Fibroblast of lung (primary cell): ENCODE results near the gene MRPS5. TPM values are rescaled to one million over a fixed set of nuclear protein-coding genes. Genes with fewer than 3 reads are reported as not detected.

ENCODE experiments used
- DNase-seq, 2 donors: peaks; one replicate each; pipeline versions ENCODE4 v3.0.0 to v3.0.0-alpha.2; 2010; ENCODE audit warnings: low read depth in 2 of 2
- H2AFZ ChIP-seq: 2 replicates; pipeline ENCODE4 v1.5.1; 2012; ENCODE audit warnings: low read length, control low read depth, inconsistent platforms
- H3K27ac ChIP-seq: 2 replicates; pipeline ENCODE4 v1.5.1; 2011; ENCODE audit warnings: low read length, control low read depth; ENCODE audit not compliant: insufficient read depth
- H3K27me3 ChIP-seq: 2 replicates; pipeline ENCODE4 v1.5.1; 2011; ENCODE audit warnings: mild to moderate bottlenecking, low read length; ENCODE audit not compliant: control insufficient read depth, insufficient read depth
- H3K36me3 ChIP-seq: 2 replicates; pipeline ENCODE4 v1.5.1; 2011; ENCODE audit warnings: low read length; ENCODE audit not compliant: control insufficient read depth, insufficient read depth
- H3K4me1 ChIP-seq: 2 replicates; pipeline ENCODE4 v1.5.1; 2011; ENCODE audit warnings: low read length; ENCODE audit not compliant: control insufficient read depth, insufficient read depth; ENCODE audit errors: extremely low read depth
- H3K4me2 ChIP-seq: 2 replicates; pipeline ENCODE4 v1.5.1; 2011; ENCODE audit warnings: low read length, control low read depth; ENCODE audit not compliant: insufficient read depth; ENCODE audit errors: extremely low read depth
- H3K4me3 ChIP-seq, 4 experiments: fragments of 200-600 bp in 1 of 4; sonication (generic) in 1 of 4; replicated peaks in 1 of 4; 2 replicates each; pipeline ENCODE4 v1.5.1; 2011 to 2016; ENCODE audit warnings: low read length in 4 of 4, low read depth in 3 of 4, mild to moderate bottlenecking in 3 of 4, control low read depth in 2 of 4, inconsistent platforms in 1 of 4, mixed read lengths in 1 of 4; ENCODE audit not compliant: insufficient read depth in 1 of 4; ENCODE audit errors: control extremely low read depth in 1 of 4
- H3K79me2 ChIP-seq: 2 replicates; pipeline ENCODE4 v1.5.1; 2012; ENCODE audit warnings: mild to moderate bottlenecking, low read length, inconsistent platforms; ENCODE audit not compliant: control insufficient read depth, insufficient read depth
- H3K9ac ChIP-seq: 2 replicates; pipeline ENCODE4 v1.5.1; 2011; ENCODE audit warnings: mild to moderate bottlenecking, low read length, control low read depth; ENCODE audit not compliant: insufficient read depth
- H3K9me3 ChIP-seq: 2 replicates; pipeline ENCODE4 v1.5.1; 2012; ENCODE audit warnings: low read depth, low read length; ENCODE audit not compliant: control insufficient read depth, insufficient read depth
- H4K20me1 ChIP-seq: 2 replicates; pipeline ENCODE4 v1.5.1; 2011; ENCODE audit warnings: low read length; ENCODE audit not compliant: control insufficient read depth, insufficient read depth; ENCODE audit errors: extremely low read depth
- CTCF ChIP-seq, 2 donors: IDR thresholded peaks in 1 of 2; conservative IDR thresholded peaks in 1 of 2; 1 replicate in 1 of 2; 2 replicates in 1 of 2; pipeline ENCODE4 v1.5.1; 2011 to 2012; ENCODE audit warnings: low read length in 2 of 2, control low read depth in 1 of 2, inconsistent platforms in 1 of 2, low read depth in 1 of 2, mild to moderate bottlenecking in 1 of 2
- EZH2 ChIP-seq: IDR thresholded peaks from 2 replicates; pipeline ENCODE4 v1.5.1; 2012; ENCODE audit warnings: low read length, control low read depth, mild to moderate bottlenecking; ENCODE audit errors: missing control alignments
- polyA plus RNA-seq, 2 donors: library from polyadenylated mRNA; depleted of rRNA in 1 of 2; stranded (reverse) in 1 of 2; unstranded in 1 of 2; fragments of >200 nt; gene quantifications; 2 replicates each; pipeline ENCODE4 v1.2.1, GENCODE V29; 2011 to 2012; ENCODE audit warnings: missing spikeins in 1 of 2
- total RNA-seq: library from RNA; depleted of rRNA; stranded (reverse); fragments of >200 nt; gene quantifications from 2 replicates; pipeline ENCODE4 v1.2.1, GENCODE V29; 2014

Gene MRPS5
- total and polyA plus RNA-seq, 2 donors (not counting 1 experiment from before 2014, with no cell fraction given) = 46.2 to 61.1 TPM

- Histone ChIP-seq H3K4me1 (no peaks in the 10 kb centered on the region), H3K27ac (no peak overlapping the region), H3K27me3 (no peaks in the 10 kb centered on the region), H3K4me2 (no peak overlapping the region), H3K36me3 (peaks cover 14% of the 10 kb centered on the region), H3K9ac (no peak overlapping the region), H3K79me2 (no peaks in the 10 kb centered on the region), H2AFZ (no peak overlapping the region), H3K4me3 (no peak overlapping the region), H3K9me3 (no peaks in the 10 kb centered on the region), H4K20me1 (no peaks in the 10 kb centered on the region)
- DNase-seq = no peak
- TF ChIP-seq CTCF (conservative IDR thresholded peaks at IDR 0.05 in 1 of 2, IDR thresholded peaks at IDR 0.05 in 1 of 2; ENCODE audit: low read depth in 1 of 2, low read length in 2 of 2) (no peak), EZH2 (no peak)
These were observed 11.2 kb downstream of the MRPS5 start for GRCh38 chr2:95110395-95110794.

GRCh38 chr2:95109260-95109659, 12.3 kb downstream of the MRPS5 start:
- no peak overlapping the region for H3K4me2 ChIP-seq
- DNase-seq = no peak
- H3K9ac ChIP-seq = no peak overlapping the region
- no peaks in the 10 kb centered on the region for H4K20me1 ChIP-seq
- H2AFZ ChIP-seq = no peak overlapping the region
- TF ChIP-seq CTCF (conservative IDR thresholded peaks at IDR 0.05 in 1 of 2, IDR thresholded peaks at IDR 0.05 in 1 of 2; ENCODE audit: low read depth in 1 of 2, low read length in 2 of 2) = no peak
- TF ChIP-seq EZH2 = no peak
- peaks cover 17% of the 10 kb centered on the region for H3K36me3 ChIP-seq
- H3K27ac ChIP-seq = no peak overlapping the region
- no peaks in the 10 kb centered on the region for H3K27me3 ChIP-seq
- no peaks in the 10 kb centered on the region for H3K9me3 ChIP-seq
- no peak overlapping the region for H3K4me3 ChIP-seq
- H3K4me1 ChIP-seq = no peaks in the 10 kb centered on the region
- no peaks in the 10 kb centered on the region for H3K79me2 ChIP-seq

GRCh38 chr2:95106081-95106480, 15.5 kb downstream of the MRPS5 start:
- H3K79me2 ChIP-seq = no peaks in the 10 kb centered on the region
- H3K9me3 ChIP-seq = no peaks in the 10 kb centered on the region
- H3K9ac ChIP-seq = no peak overlapping the region
- peaks cover 16% of the 10 kb centered on the region for H3K36me3 ChIP-seq
- H2AFZ ChIP-seq = no peak overlapping the region
- no peak overlapping the region for H3K4me3 ChIP-seq
- H3K27me3 ChIP-seq = no peaks in the 10 kb centered on the region
- H3K4me2 ChIP-seq = no peak overlapping the region
- no peaks in the 10 kb centered on the region for H4K20me1 ChIP-seq
- no peaks in the 10 kb centered on the region for H3K4me1 ChIP-seq
- no peak for DNase-seq
- H3K27ac ChIP-seq = no peak overlapping the region
- TF ChIP-seq CTCF (conservative IDR thresholded peaks at IDR 0.05 in 1 of 2, IDR thresholded peaks at IDR 0.05 in 1 of 2; ENCODE audit: low read depth in 1 of 2, low read length in 2 of 2) (no peak), EZH2 (no peak)
